ENCODE results near the gene EYA3.

The EYA3 gene

DNA sequence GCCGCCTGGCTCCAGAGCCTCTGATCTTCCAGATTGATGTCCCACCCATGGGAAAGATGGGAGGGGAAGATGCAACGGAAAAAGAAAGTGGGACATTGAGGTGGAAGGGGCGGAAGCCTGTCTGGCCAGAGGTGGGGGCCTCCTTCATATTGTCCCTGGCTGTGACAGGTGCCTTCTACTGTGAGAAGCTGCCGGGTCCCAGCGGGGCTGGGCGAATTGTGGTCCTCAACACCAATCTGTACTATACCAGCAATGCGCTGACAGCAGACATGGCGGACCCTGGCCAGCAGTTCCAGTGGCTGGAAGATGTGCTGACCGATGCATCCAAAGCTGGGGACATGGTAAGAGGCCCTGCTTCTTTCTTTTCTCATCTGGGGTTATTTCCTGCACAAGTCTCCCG is 134.2 kb downstream of the EYA3 start:
- Histone ChIP-seq H3K27ac (ENCODE audit: low read depth, low read length) (no peak overlapping the region), H4K8ac (ENCODE audit: low read depth, low read length) (no peak overlapping the region), H2BK120ac (ENCODE audit: low read depth, low read length) (no peak overlapping the region), H3K79me1 (ENCODE audit: low read length) (no peaks in the 10 kb centered on the region), H3K23ac (ENCODE audit: low read length) (no peak overlapping the region), H2BK5ac (ENCODE audit: low read length) (no peak overlapping the region), H3K4me1 (ENCODE audit: control insufficient read depth, low read depth, low read length) (no peaks in the 10 kb centered on the region), H2BK15ac (replicated peaks; ENCODE audit: low read depth) (no peak overlapping the region), H3K4ac (ENCODE audit: low read depth, low read length) (no peak overlapping the region), H3K4me2 (ENCODE audit: low read length) (no peak overlapping the region), H3K56ac (ENCODE audit: low read length) (no peak overlapping the region), H4K5ac (ENCODE audit: low read length) (no peak overlapping the region), H3K27me3 (ENCODE audit: insufficient read depth, low read length, poor library complexity) (no peaks in the 10 kb centered on the region), H2AK5ac (ENCODE audit: low read length) (no peak overlapping the region), H3K9ac (ENCODE audit: low read length) (no peak overlapping the region), H3K36me3 (ENCODE audit: control insufficient read depth, insufficient read depth, low read length) (no peaks in the 10 kb centered on the region), H3K4me3 (ENCODE audit: low read length) (no peak overlapping the region), H3K18ac (ENCODE audit: low read length) (no peak overlapping the region), H3K79me2 (ENCODE audit: control insufficient read depth, insufficient read depth, low read length) (no peaks in the 10 kb centered on the region)
- no CpG with 5 or more reads among the region's 10 CpGs for WGBS (ENCODE audit: extremely low coverage, insufficient coverage, low lambda C conversion rate)
- DNase-seq = no peak

DNA sequence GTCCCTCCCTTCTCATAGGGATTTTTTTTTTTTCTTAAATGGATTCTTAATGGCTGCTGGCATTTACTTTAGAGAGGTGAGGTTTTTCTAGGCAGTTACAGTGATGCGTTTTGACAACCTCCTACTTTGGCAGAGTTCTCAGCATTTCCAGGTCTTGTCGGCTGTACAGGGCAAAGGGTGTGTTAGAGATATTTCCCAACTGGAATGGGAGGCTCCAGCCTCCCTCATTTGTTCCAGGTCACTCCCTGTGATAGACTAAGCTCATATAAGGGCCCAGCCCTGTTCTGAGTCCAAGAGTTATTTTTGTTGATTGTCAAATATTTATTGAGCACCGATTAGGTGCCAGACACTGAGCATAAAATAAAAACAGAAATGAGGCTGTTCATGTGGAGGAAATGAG is 136.3 kb downstream of the EYA3 start:
- no peak overlapping the region for H2BK15ac ChIP-seq (replicated peaks; ENCODE audit: low read depth)
- no peak overlapping the region for H3K4me2 ChIP-seq (ENCODE audit: low read length)
- H2AK5ac ChIP-seq (ENCODE audit: low read length) = no peak overlapping the region
- no peak overlapping the region for H3K27ac ChIP-seq (ENCODE audit: low read depth, low read length)
- no peak overlapping the region for H3K4ac ChIP-seq (ENCODE audit: low read depth, low read length)
- no peak overlapping the region for H3K4me3 ChIP-seq (ENCODE audit: low read length)
- H3K27me3 ChIP-seq (ENCODE audit: insufficient read depth, low read length, poor library complexity) = no peaks in the 10 kb centered on the region
- H3K9ac ChIP-seq (ENCODE audit: low read length) = no peak overlapping the region
- H3K23ac ChIP-seq (ENCODE audit: low read length) = no peak overlapping the region
- H3K36me3 ChIP-seq (ENCODE audit: control insufficient read depth, insufficient read depth, low read length) = no peaks in the 10 kb centered on the region
- no peak for DNase-seq
- no peak overlapping the region for H3K18ac ChIP-seq (ENCODE audit: low read length)
- no peak overlapping the region for H4K5ac ChIP-seq (ENCODE audit: low read length)
- H3K4me1 ChIP-seq (ENCODE audit: control insufficient read depth, low read depth, low read length) = no peaks in the 10 kb centered on the region
- no peak overlapping the region for H2BK5ac ChIP-seq (ENCODE audit: low read length)
- H3K79me2 ChIP-seq (ENCODE audit: control insufficient read depth, insufficient read depth, low read length) = no peaks in the 10 kb centered on the region
- no peak overlapping the region for H4K8ac ChIP-seq (ENCODE audit: low read depth, low read length)
- no CpG with 5 or more reads among the region's 3 CpGs for WGBS (ENCODE audit: extremely low coverage, insufficient coverage, low lambda C conversion rate)
- no peak overlapping the region for H3K56ac ChIP-seq (ENCODE audit: low read length)
- no peaks in the 10 kb centered on the region for H3K79me1 ChIP-seq (ENCODE audit: low read length)
- no peak overlapping the region for H2BK120ac ChIP-seq (ENCODE audit: low read depth, low read length)

DNA sequence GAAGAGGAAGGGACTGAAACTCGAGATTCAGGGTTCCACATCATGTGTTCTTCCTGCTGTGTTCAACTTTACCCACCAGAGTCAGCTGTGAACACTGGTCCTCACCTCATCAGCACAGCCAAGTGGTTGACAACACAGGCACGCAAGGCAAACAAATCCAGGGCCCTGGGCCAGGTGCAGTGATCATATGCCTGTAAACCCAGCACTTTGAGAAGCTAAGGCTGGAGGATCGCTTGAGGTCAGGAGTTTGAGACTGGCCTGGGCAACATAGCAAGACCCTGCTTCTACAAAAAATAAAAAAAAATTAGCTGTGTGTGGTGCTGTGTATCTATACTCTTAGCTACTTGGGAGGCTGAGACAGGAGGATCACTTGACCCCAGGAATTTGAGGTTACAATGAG is 137.0 kb downstream of the EYA3 start:
- Histone ChIP-seq H3K4ac (ENCODE audit: low read depth, low read length) (no peak overlapping the region), H3K79me1 (ENCODE audit: low read length) (no peaks in the 10 kb centered on the region), H3K56ac (ENCODE audit: low read length) (no peak overlapping the region), H3K4me2 (ENCODE audit: low read length) (no peak overlapping the region), H2AK5ac (ENCODE audit: low read length) (no peak overlapping the region), H4K8ac (ENCODE audit: low read depth, low read length) (no peak overlapping the region), H3K79me2 (ENCODE audit: control insufficient read depth, insufficient read depth, low read length) (no peaks in the 10 kb centered on the region), H2BK15ac (replicated peaks; ENCODE audit: low read depth) (no peak overlapping the region), H3K27ac (ENCODE audit: low read depth, low read length) (no peak overlapping the region), H3K23ac (ENCODE audit: low read length) (no peak overlapping the region), H2BK5ac (ENCODE audit: low read length) (no peak overlapping the region), H2BK120ac (ENCODE audit: low read depth, low read length) (no peak overlapping the region), H3K36me3 (ENCODE audit: control insufficient read depth, insufficient read depth, low read length) (no peaks in the 10 kb centered on the region), H3K27me3 (ENCODE audit: insufficient read depth, low read length, poor library complexity) (no peaks in the 10 kb centered on the region), H3K4me3 (ENCODE audit: low read length) (no peak overlapping the region), H3K9ac (ENCODE audit: low read length) (no peak overlapping the region), H3K4me1 (ENCODE audit: control insufficient read depth, low read depth, low read length) (no peaks in the 10 kb centered on the region), H3K18ac (ENCODE audit: low read length) (no peak overlapping the region), H4K5ac (ENCODE audit: low read length) (no peak overlapping the region)
- no peak for DNase-seq
- WGBS (ENCODE audit: extremely low coverage, insufficient coverage, low lambda C conversion rate) = no CpG with 5 or more reads among the region's 3 CpGs

DNA sequence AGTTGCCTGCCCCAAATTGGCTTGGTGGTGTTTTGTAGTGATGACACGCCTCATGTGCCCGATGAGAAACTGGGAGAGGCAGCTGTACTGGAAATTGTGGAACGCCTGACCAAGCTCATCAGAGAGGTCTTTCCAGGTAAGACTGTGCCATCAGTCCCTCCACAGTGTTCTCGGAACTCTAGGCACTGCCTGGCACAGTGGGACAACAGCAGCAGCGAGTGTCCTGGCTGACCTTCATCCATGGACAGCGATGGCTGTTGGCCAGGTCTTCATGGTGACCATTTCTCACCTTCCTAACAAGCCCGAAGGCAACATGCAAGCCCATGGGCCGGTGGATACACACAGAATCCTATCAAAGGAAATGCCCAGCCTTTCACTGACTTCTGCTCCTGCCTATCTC is 139.4 kb downstream of the EYA3 start:
- H3K27me3 ChIP-seq (ENCODE audit: insufficient read depth, low read length, poor library complexity) = no peaks in the 10 kb centered on the region
- no CpG with 5 or more reads among the region's 8 CpGs for WGBS (ENCODE audit: extremely low coverage, insufficient coverage, low lambda C conversion rate)
- H3K23ac ChIP-seq (ENCODE audit: low read length) = no peak overlapping the region

DNA sequence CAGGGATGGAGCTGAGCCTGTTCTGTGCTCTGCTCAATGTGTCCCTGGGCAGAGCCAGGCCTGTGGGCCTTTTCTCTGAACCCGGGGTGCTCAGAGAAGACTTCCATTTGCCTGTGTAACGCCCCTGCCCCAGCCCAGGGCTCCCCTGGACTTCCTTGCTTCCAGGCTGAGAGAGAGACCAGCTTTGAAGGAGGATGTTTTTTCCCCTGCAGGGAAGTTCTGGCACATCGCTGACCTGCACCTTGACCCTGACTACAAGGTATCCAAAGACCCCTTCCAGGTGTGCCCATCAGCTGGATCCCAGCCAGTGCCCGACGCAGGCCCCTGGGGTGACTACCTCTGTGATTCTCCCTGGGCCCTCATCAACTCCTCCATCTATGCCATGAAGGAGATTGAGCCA is 143.4 kb downstream of the EYA3 start:
- Histone ChIP-seq H2BK15ac (replicated peaks; ENCODE audit: low read depth) (no peak overlapping the region), H3K79me1 (ENCODE audit: low read length) (no peaks in the 10 kb centered on the region), H3K27me3 (ENCODE audit: insufficient read depth, low read length, poor library complexity) (no peaks in the 10 kb centered on the region), H3K23ac (ENCODE audit: low read length) (no peak overlapping the region), H3K27ac (ENCODE audit: low read depth, low read length) (no peak overlapping the region), H2AK5ac (ENCODE audit: low read length) (no peak overlapping the region), H4K8ac (ENCODE audit: low read depth, low read length) (no peak overlapping the region), H3K18ac (ENCODE audit: low read length) (no peak overlapping the region), H2BK120ac (ENCODE audit: low read depth, low read length) (no peak overlapping the region), H4K5ac (ENCODE audit: low read length) (no peak overlapping the region), H3K4me1 (ENCODE audit: control insufficient read depth, low read depth, low read length) (no peaks in the 10 kb centered on the region), H3K36me3 (ENCODE audit: control insufficient read depth, insufficient read depth, low read length) (no peaks in the 10 kb centered on the region), H3K4me3 (ENCODE audit: low read length) (no peak overlapping the region), H3K79me2 (ENCODE audit: control insufficient read depth, insufficient read depth, low read length) (no peaks in the 10 kb centered on the region), H2BK5ac (ENCODE audit: low read length) (no peak overlapping the region), H3K56ac (ENCODE audit: low read length) (no peak overlapping the region), H3K4ac (ENCODE audit: low read depth, low read length) (no peak overlapping the region), H3K4me2 (ENCODE audit: low read length) (no peak overlapping the region), H3K9ac (ENCODE audit: low read length) (no peak overlapping the region)
- WGBS (ENCODE audit: extremely low coverage, insufficient coverage, low lambda C conversion rate) = no CpG with 5 or more reads among the region's 5 CpGs
- DNase-seq = no peak

More for the DNA sequence above, 139.4 kb downstream of the EYA3 start:
- no peak for DNase-seq
- no peaks in the 10 kb centered on the region for H3K79me1 ChIP-seq (ENCODE audit: low read length)
- no peaks in the 10 kb centered on the region for H3K79me2 ChIP-seq (ENCODE audit: control insufficient read depth, insufficient read depth, low read length)
- no peak overlapping the region for H3K18ac ChIP-seq (ENCODE audit: low read length)
- no peak overlapping the region for H3K4ac ChIP-seq (ENCODE audit: low read depth, low read length)
- no peaks in the 10 kb centered on the region for H3K36me3 ChIP-seq (ENCODE audit: control insufficient read depth, insufficient read depth, low read length)
- H3K27ac ChIP-seq (ENCODE audit: low read depth, low read length) = no peak overlapping the region
- no peak overlapping the region for H3K56ac ChIP-seq (ENCODE audit: low read length)
- H2BK5ac ChIP-seq (ENCODE audit: low read length) = no peak overlapping the region
- H3K4me1 ChIP-seq (ENCODE audit: control insufficient read depth, low read depth, low read length) = no peaks in the 10 kb centered on the region
- H3K9ac ChIP-seq (ENCODE audit: low read length) = no peak overlapping the region
- no peak overlapping the region for H4K8ac ChIP-seq (ENCODE audit: low read depth, low read length)
- H2BK120ac ChIP-seq (ENCODE audit: low read depth, low read length) = no peak overlapping the region
- H2BK15ac ChIP-seq (replicated peaks; ENCODE audit: low read depth) = no peak overlapping the region
- no peak overlapping the region for H2AK5ac ChIP-seq (ENCODE audit: low read length)
- H3K4me2 ChIP-seq (ENCODE audit: low read length) = no peak overlapping the region
- H3K4me3 ChIP-seq (ENCODE audit: low read length) = no peak overlapping the region
- no peak overlapping the region for H4K5ac ChIP-seq (ENCODE audit: low read length)

DNA sequence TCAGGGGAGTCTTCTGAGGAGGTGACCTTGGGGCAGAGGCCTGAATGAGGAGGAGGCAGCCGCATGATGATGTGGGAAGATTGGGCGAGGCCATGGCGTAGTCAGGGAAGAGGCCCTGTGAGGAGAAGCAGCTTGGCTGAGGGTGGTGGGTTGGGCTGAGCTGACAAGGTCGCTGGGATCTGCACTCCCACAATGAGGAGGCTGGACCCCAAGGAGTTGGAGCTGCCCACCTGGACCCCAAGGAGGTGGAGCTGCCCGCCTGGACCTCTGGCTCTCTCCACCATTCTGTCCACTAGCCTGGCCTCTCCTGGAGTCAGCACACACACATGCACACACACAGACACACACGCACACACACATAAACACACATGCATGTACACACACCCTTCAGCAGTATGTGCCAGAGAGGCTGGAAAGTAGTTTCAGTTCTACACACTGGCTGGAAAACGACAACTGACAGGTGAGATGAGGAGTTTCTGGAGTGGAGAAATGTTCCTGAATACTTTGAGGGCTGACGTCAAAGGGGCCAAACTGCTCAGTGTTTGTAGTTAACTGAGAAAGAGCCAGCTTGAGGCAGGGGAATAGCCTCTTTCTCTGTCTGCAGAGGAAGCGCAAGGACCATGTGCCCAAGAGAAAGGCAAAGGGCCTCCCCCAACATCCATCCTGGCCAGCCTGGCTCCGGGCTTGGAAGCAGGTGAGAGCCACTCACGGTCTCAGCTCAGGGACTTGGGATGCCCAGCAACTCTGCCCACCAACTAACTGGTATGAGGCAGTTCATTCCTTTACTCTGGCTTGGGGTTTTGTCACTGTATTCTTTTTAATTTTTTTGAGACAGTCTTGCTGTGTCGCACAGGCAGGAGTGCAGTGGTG is 146.5 kb downstream of the EYA3 start:
- Histone ChIP-seq H3K9ac (ENCODE audit: low read length) (no peak overlapping the region), H3K4me2 (ENCODE audit: low read length) (no peak overlapping the region)

More for the DNA sequence above, 146.5 kb downstream of the EYA3 start:
- Histone ChIP-seq H3K56ac (ENCODE audit: low read length) (no peak overlapping the region), H2AK5ac (ENCODE audit: low read length) (no peak overlapping the region), H3K4me1 (ENCODE audit: control insufficient read depth, low read depth, low read length) (peaks cover 2% of the 10 kb centered on the region), H3K23ac (ENCODE audit: low read length) (no peak overlapping the region), H3K36me3 (ENCODE audit: control insufficient read depth, insufficient read depth, low read length) (no peaks in the 10 kb centered on the region), H2BK5ac (ENCODE audit: low read length) (no peak overlapping the region), H2BK120ac (ENCODE audit: low read depth, low read length) (no peak overlapping the region), H4K5ac (ENCODE audit: low read length) (no peak overlapping the region), H2BK15ac (replicated peaks; ENCODE audit: low read depth) (no peak overlapping the region), H3K27ac (ENCODE audit: low read depth, low read length) (no peak overlapping the region), H4K8ac (ENCODE audit: low read depth, low read length) (no peak overlapping the region), H3K79me1 (ENCODE audit: low read length) (no peaks in the 10 kb centered on the region), H3K27me3 (ENCODE audit: insufficient read depth, low read length, poor library complexity) (no peaks in the 10 kb centered on the region), H3K4me3 (ENCODE audit: low read length) (no peak overlapping the region), H3K79me2 (ENCODE audit: control insufficient read depth, insufficient read depth, low read length) (no peaks in the 10 kb centered on the region), H3K18ac (ENCODE audit: low read length) (no peak overlapping the region), H3K4ac (ENCODE audit: low read depth, low read length) (no peak overlapping the region)
- DNase-seq = no peak
- no CpG with 5 or more reads among the region's 12 CpGs for WGBS (ENCODE audit: extremely low coverage, insufficient coverage, low lambda C conversion rate)
